GM12892 (cell line): ENCODE measurements around the gene UBD.

Experiments used
- DNase-seq: peaks from one replicate; pipeline ENCODE4 v3.0.0; 2011; ENCODE audit not compliant: insufficient read length
- FAIRE-seq: peaks from 2 replicates; lab custom pipeline; 2011; peaks lifted over from hg19 to GRCh38; lab: Jason Lieb, UNC
- POLR2A ChIP-seq: IDR thresholded peaks from 2 replicates; pipeline ENCODE4 v1.6.1; 2011; ENCODE audit warnings: low read depth, low read length, control low read depth
- POLR2AphosphoS5 ChIP-seq: IDR thresholded peaks from 2 replicates; pipeline ENCODE4 v1.6.1; 2011; ENCODE audit warnings: low read depth, low read length, control low read depth
- TAF1 ChIP-seq: IDR thresholded peaks from 2 replicates; pipeline ENCODE4 v1.6.1; 2011; ENCODE audit warnings: low read depth, mild to moderate bottlenecking, control low read depth, low read length, borderline replicate concordance

The UBD gene

GRCh38 chr6:29558439-29559079, 973 bp downstream of the UBD start:
- DNase-seq = no peak
- FAIRE-seq = no peak
- TF ChIP-seq POLR2AphosphoS5 = no peak
- TF ChIP-seq TAF1 = no peak
- no peak for TF ChIP-seq POLR2A

GRCh38 chr6:29557320-29557719, 2.2 kb downstream of the UBD start:
- DNase-seq (no peak), FAIRE-seq (no peak)
- no peak for TF ChIP-seq TAF1

- no peak for FAIRE-seq
- TF ChIP-seq POLR2A = no peak
- TF ChIP-seq TAF1 = no peak
- TF ChIP-seq POLR2AphosphoS5 = no peak
- DNase-seq = no peak
Measured at GRCh38 chr6:29554764-29555163, 4.8 kb downstream of the UBD start.

GRCh38 chr6:29553268-29554057, 6.1 kb downstream of the UBD start:
- DNase-seq (no peak), FAIRE-seq (peak; percentile 46)
- TF ChIP-seq POLR2AphosphoS5 = no peak
- TF ChIP-seq POLR2A = no peak
- TF ChIP-seq TAF1 = no peak

- no peak for TF ChIP-seq TAF1
- TF ChIP-seq POLR2A = no peak
- no peak for TF ChIP-seq POLR2AphosphoS5
- FAIRE-seq (peak; percentile 58), DNase-seq (no peak)
Measured at GRCh38 chr6:29552512-29553051, 7.0 kb downstream of the UBD start.

GRCh38 chr6:29547573-29547972, 12.0 kb downstream of the UBD start:
- TF ChIP-seq POLR2A (no peak), TAF1 (no peak), POLR2AphosphoS5 (no peak)
- FAIRE-seq (no peak), DNase-seq (no peak)

- TF ChIP-seq TAF1 (no peak), POLR2A (no peak), POLR2AphosphoS5 (no peak)
- FAIRE-seq (no peak), DNase-seq (no peak)
Measured at GRCh38 chr6:29537714-29538403, 21.7 kb downstream of the UBD start.

GRCh38 chr6:29532320-29532951, 27.1 kb downstream of the UBD start:
- no peak for DNase-seq
- no peak for FAIRE-seq
- no peak for TF ChIP-seq POLR2A
- TF ChIP-seq POLR2AphosphoS5 = no peak
- no peak for TF ChIP-seq TAF1

GRCh38 chr6:29531668-29532067, 27.9 kb downstream of the UBD start:
- no peak for TF ChIP-seq TAF1
- no peak for TF ChIP-seq POLR2A
- TF ChIP-seq POLR2AphosphoS5 = no peak
- FAIRE-seq = peak; percentile 48
- DNase-seq = no peak

- TF ChIP-seq POLR2AphosphoS5 (no peak), TAF1 (no peak), POLR2A (no peak)
- no peak for DNase-seq
- no peak for FAIRE-seq
Measured at GRCh38 chr6:29530671-29531310, 28.7 kb downstream of the UBD start.

GRCh38 chr6:29529956-29530355, 29.6 kb downstream of the UBD start:
- no peak for TF ChIP-seq TAF1
- TF ChIP-seq POLR2AphosphoS5 = no peak
- TF ChIP-seq POLR2A = no peak
- no peak for FAIRE-seq
- DNase-seq = no peak
